ENCODE data around the gene STX10.

Gene STX10

DNA sequence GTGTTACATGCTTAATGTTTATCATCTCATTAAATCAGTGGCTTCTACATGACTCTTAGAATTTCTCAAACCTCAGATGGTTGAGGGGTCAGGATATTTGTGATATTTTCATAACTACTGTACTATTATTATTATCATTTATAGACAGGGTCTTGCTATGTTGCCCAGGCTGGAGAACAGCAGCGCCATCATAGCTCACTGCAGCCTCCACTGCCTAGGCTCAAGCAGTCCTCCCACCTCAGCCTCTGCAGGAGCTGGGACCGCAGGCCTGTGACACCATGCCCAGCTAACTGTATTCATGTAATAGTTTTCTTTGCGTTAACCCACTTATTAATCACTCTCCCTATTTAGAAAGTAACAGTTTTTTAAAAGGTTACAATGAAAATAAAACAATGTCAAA is 9.5 kb upstream of the STX10 start:
- Histone ChIP-seq H3K4me1 (ENCODE audit: control extremely low read depth in 1 of 4, control insufficient read depth in 4 of 4, insufficient read depth in 4 of 4, low read length in 3 of 4) (peaks cover 6 to 70% (median 54%) of the 10 kb centered on the region in 4 experiments), H3K36me3 (ENCODE audit: control insufficient read depth in 4 of 4, insufficient read depth in 4 of 4, low read length in 3 of 4) (no peaks in the 10 kb centered on the region), H3K27ac (ENCODE audit: insufficient read depth in 1 of 2, low read depth in 1 of 2, low read length in 2 of 2, poor library complexity in 1 of 2, severe bottlenecking in 2 of 2) (no peak overlapping the region), H3K9me3 (ENCODE audit: control extremely low read depth in 1 of 5, control insufficient read depth in 4 of 5, insufficient read depth in 2 of 5, low read depth in 1 of 5, low read length in 4 of 5) (no peaks in the 10 kb centered on the region), H3K4me3 (ENCODE audit: control insufficient read depth in 1 of 7, extremely low read depth in 1 of 7, insufficient read depth in 4 of 7, low read depth in 2 of 7, low read length in 6 of 7) (no peak overlapping the region), H3K27me3 (replicated peaks in 2 of 5; ENCODE audit: control insufficient read depth in 4 of 5, insufficient read depth in 5 of 5, low read length in 4 of 5) (no peaks in the 10 kb centered on the region)
- 86% methylated on average over 1 of the region's 3 CpGs for WGBS (ENCODE audit: insufficient coverage)
- POLR2A ChIA-PET, result no interaction called here
- CTCF ChIA-PET, result no interaction called here
- no peak for DNase-seq

DNA sequence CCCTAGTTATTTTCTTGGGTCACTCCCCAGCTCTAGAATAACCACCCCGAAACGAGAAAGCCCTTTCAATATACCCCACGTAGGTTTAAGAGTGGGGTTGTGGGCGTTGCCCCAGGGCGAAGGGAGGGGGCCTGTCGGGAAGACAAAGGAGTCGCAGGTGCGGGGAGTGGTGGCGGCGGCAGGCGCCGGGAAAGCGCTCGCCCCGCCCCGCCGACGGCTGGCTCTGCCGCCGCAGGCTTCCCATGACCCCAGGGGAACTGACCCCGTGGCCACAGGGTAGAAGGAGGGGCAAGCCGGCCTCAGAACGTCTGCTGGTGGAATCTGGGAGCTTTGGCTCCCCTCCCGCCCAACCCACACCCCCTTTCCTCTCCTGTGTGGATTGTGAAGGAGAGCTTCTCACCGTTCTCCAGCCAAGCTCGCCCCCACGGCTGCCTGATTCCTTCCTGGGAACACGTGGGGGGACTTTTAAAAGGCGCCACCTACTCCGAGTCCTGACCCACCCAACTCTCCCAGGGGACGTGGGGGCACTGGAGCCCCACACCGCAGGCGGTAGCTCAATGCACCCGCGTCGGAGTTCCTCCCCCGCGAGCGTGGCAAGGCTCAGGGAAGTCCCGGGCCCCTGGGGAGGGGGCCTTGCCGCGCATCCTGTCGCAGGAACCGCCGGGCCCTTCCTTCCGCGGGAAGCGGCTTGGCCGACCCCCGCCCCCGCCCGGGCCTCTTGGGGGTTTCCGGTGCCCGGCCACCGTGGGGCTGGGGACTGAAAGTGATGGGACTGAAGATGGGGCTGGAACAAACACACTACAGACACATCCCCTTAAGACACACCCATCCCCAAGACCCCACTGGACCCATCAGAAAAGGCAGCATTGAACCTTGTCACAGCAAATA is 5.5 kb upstream of the STX10 start:
- 0% methylated on average over 35 of the region's 55 CpGs for WGBS (ENCODE audit: insufficient coverage)
- DNase-seq, result peak; percentile 70 to 92 (median 89)
- Histone ChIP-seq H3K27me3 (replicated peaks in 2 of 5; ENCODE audit: control insufficient read depth in 4 of 5, insufficient read depth in 5 of 5, low read length in 4 of 5) (no peaks in the 10 kb centered on the region), H3K36me3 (ENCODE audit: control insufficient read depth in 4 of 4, insufficient read depth in 4 of 4, low read length in 3 of 4) (peaks cover 0 to 10% (median 3%) of the 10 kb centered on the region in 4 experiments), H3K9me3 (ENCODE audit: control extremely low read depth in 1 of 5, control insufficient read depth in 4 of 5, insufficient read depth in 2 of 5, low read depth in 1 of 5, low read length in 4 of 5) (no peaks in the 10 kb centered on the region), H3K4me3 (ENCODE audit: control insufficient read depth in 1 of 7, extremely low read depth in 1 of 7, insufficient read depth in 4 of 7, low read depth in 2 of 7, low read length in 6 of 7) (peak overlapping the region; percentile 81 to 99 (median 98)), H3K4me1 (ENCODE audit: control extremely low read depth in 1 of 4, control insufficient read depth in 4 of 4, insufficient read depth in 4 of 4, low read length in 3 of 4) (peaks cover 3 to 57% (median 36%) of the 10 kb centered on the region in 4 experiments), H3K27ac (ENCODE audit: insufficient read depth in 1 of 2, low read depth in 1 of 2, low read length in 2 of 2, poor library complexity in 1 of 2, severe bottlenecking in 2 of 2) (peak overlapping the region; percentile 54 to 96)
- POLR2A ChIA-PET, result interaction anchor here (0.6 to 9.1 kb wide), 13 partner anchors 10 to 1387 kb away, joined by 3 to 156 read pairs (median 4); partner anchors contain the start of genes LYL1 and NACC1
- CTCF ChIA-PET, result interaction anchor here (0.8 to 3.8 kb wide), 16 partner anchors 10 to 107 kb away, joined by 3 to 32 read pairs (median 4); partner anchors contain the start of gene NACC1

GRCh38 chr19:13154911-13155471 is 4.8 kb upstream of the STX10 start:
- 2% methylated on average over 23 of the region's 24 CpGs for WGBS (ENCODE audit: insufficient coverage)
- no peaks in the 10 kb centered on the region for H3K9me3 ChIP-seq (ENCODE audit: control extremely low read depth in 1 of 5, control insufficient read depth in 4 of 5, insufficient read depth in 2 of 5, low read depth in 1 of 5, low read length in 4 of 5)
- H3K36me3 ChIP-seq (ENCODE audit: control insufficient read depth in 4 of 4, insufficient read depth in 4 of 4, low read length in 3 of 4), result peaks cover 0 to 10% (median 3%) of the 10 kb centered on the region in 4 experiments
- H3K27me3 ChIP-seq (replicated peaks in 2 of 5; ENCODE audit: control insufficient read depth in 4 of 5, insufficient read depth in 5 of 5, low read length in 4 of 5), result no peaks in the 10 kb centered on the region
- H3K4me1 ChIP-seq (ENCODE audit: control extremely low read depth in 1 of 4, control insufficient read depth in 4 of 4, insufficient read depth in 4 of 4, low read length in 3 of 4), result peaks cover 3 to 58% (median 35%) of the 10 kb centered on the region in 4 experiments
- DNase-seq, result peak; percentile 78 to 94 (median 90)
- POLR2A ChIA-PET, result interaction anchor here (0.6 to 9.1 kb wide), 12 partner anchors 10 to 1388 kb away, joined by 3 to 156 read pairs (median 4); partner anchors contain the start of genes LYL1 and NACC1
- CTCF ChIA-PET, result interaction anchor here (0.8 to 3.8 kb wide), 14 partner anchors 11 to 108 kb away, joined by 3 to 32 read pairs (median 4); partner anchors contain the start of gene NACC1
- peak overlapping the region; percentile 54 to 96 for H3K27ac ChIP-seq (ENCODE audit: insufficient read depth in 1 of 2, low read depth in 1 of 2, low read length in 2 of 2, poor library complexity in 1 of 2, severe bottlenecking in 2 of 2)
- peak overlapping the region; percentile 81 to 99 (median 98) for H3K4me3 ChIP-seq (ENCODE audit: control insufficient read depth in 1 of 7, extremely low read depth in 1 of 7, insufficient read depth in 4 of 7, low read depth in 2 of 7, low read length in 6 of 7)

GRCh38 chr19:13154241-13154778 is 4.1 kb upstream of the STX10 start:
- WGBS (ENCODE audit: insufficient coverage), result 0% methylated on average over 7 of the region's 21 CpGs
- peak; percentile 28 to 58 (median 37) for DNase-seq
- H3K27me3 ChIP-seq (replicated peaks in 2 of 5; ENCODE audit: control insufficient read depth in 4 of 5, insufficient read depth in 5 of 5, low read length in 4 of 5), result no peaks in the 10 kb centered on the region
- POLR2A ChIA-PET, result interaction anchor here (0.9 to 9.1 kb wide), 8 partner anchors 11 to 365 kb away, joined by 3 to 156 read pairs (median 6); partner anchors contain the start of gene LYL1
- peaks cover 3 to 62% (median 40%) of the 10 kb centered on the region in 4 experiments for H3K4me1 ChIP-seq (ENCODE audit: control extremely low read depth in 1 of 4, control insufficient read depth in 4 of 4, insufficient read depth in 4 of 4, low read length in 3 of 4)
- CTCF ChIA-PET, result interaction anchor here (1.2 to 3.8 kb wide), 6 partner anchors 11 to 48 kb away, joined by 3 to 32 read pairs (median 6); partner anchors contain the start of gene NACC1
- peaks cover 0 to 10% (median 3%) of the 10 kb centered on the region in 4 experiments for H3K36me3 ChIP-seq (ENCODE audit: control insufficient read depth in 4 of 4, insufficient read depth in 4 of 4, low read length in 3 of 4)
- H3K4me3 ChIP-seq (ENCODE audit: control insufficient read depth in 1 of 7, extremely low read depth in 1 of 7, insufficient read depth in 4 of 7, low read depth in 2 of 7, low read length in 6 of 7), result peak overlapping the region; percentile 81 to 99 (median 98)
- H3K27ac ChIP-seq (ENCODE audit: insufficient read depth in 1 of 2, low read depth in 1 of 2, low read length in 2 of 2, poor library complexity in 1 of 2, severe bottlenecking in 2 of 2), result peak overlapping the region; percentile 72 to 96
- no peaks in the 10 kb centered on the region for H3K9me3 ChIP-seq (ENCODE audit: control extremely low read depth in 1 of 5, control insufficient read depth in 4 of 5, insufficient read depth in 2 of 5, low read depth in 1 of 5, low read length in 4 of 5)

- Histone ChIP-seq H3K36me3 (ENCODE audit: control insufficient read depth in 4 of 4, insufficient read depth in 4 of 4, low read length in 3 of 4) (peaks cover 0 to 10% (median 3%) of the 10 kb centered on the region in 4 experiments), H3K4me3 (ENCODE audit: control insufficient read depth in 1 of 7, extremely low read depth in 1 of 7, insufficient read depth in 4 of 7, low read depth in 2 of 7, low read length in 6 of 7) (peak overlapping the region; percentile 81 to 99 (median 98)), H3K9me3 (ENCODE audit: control extremely low read depth in 1 of 5, control insufficient read depth in 4 of 5, insufficient read depth in 2 of 5, low read depth in 1 of 5, low read length in 4 of 5) (no peaks in the 10 kb centered on the region), H3K27me3 (replicated peaks in 2 of 5; ENCODE audit: control insufficient read depth in 4 of 5, insufficient read depth in 5 of 5, low read length in 4 of 5) (no peaks in the 10 kb centered on the region), H3K27ac (ENCODE audit: insufficient read depth in 1 of 2, low read depth in 1 of 2, low read length in 2 of 2, poor library complexity in 1 of 2, severe bottlenecking in 2 of 2) (peak overlapping the region; percentile 72 to 96), H3K4me1 (ENCODE audit: control extremely low read depth in 1 of 4, control insufficient read depth in 4 of 4, insufficient read depth in 4 of 4, low read length in 3 of 4) (peaks cover 3 to 68% (median 46%) of the 10 kb centered on the region in 4 experiments)
- ChIA-PET CTCF (interaction anchor here (0.6 to 2.0 kb wide), 2 partner anchors 10 to 684 kb away, joined by 3 to 10 read pairs; no protein-coding TSS in a partner anchor), POLR2A (interaction anchor here (1.3 to 9.1 kb wide), 7 partner anchors 10 to 57 kb away, joined by 3 to 156 read pairs (median 24); partner anchors contain the start of genes LYL1 and NACC1)
- no peak for DNase-seq
- WGBS (ENCODE audit: insufficient coverage), result 0% methylated on average over 37 of the region's 69 CpGs
Observed at GRCh38 chr19:13153569-13154240, 3.5 kb upstream of the STX10 start.

GRCh38 chr19:13152974-13153568 is 2.9 kb upstream of the STX10 start:
- Histone ChIP-seq H3K4me3 (ENCODE audit: control insufficient read depth in 1 of 7, extremely low read depth in 1 of 7, insufficient read depth in 4 of 7, low read depth in 2 of 7, low read length in 6 of 7) (peak overlapping the region; percentile 81 to 99 (median 98)), H3K27ac (ENCODE audit: insufficient read depth in 1 of 2, low read depth in 1 of 2, low read length in 2 of 2, poor library complexity in 1 of 2, severe bottlenecking in 2 of 2) (peak overlapping the region; percentile 72 to 96), H3K9me3 (ENCODE audit: control extremely low read depth in 1 of 5, control insufficient read depth in 4 of 5, insufficient read depth in 2 of 5, low read depth in 1 of 5, low read length in 4 of 5) (no peaks in the 10 kb centered on the region), H3K27me3 (replicated peaks in 2 of 5; ENCODE audit: control insufficient read depth in 4 of 5, insufficient read depth in 5 of 5, low read length in 4 of 5) (no peaks in the 10 kb centered on the region), H3K36me3 (ENCODE audit: control insufficient read depth in 4 of 4, insufficient read depth in 4 of 4, low read length in 3 of 4) (peaks cover 0 to 10% (median 3%) of the 10 kb centered on the region in 4 experiments), H3K4me1 (ENCODE audit: control extremely low read depth in 1 of 4, control insufficient read depth in 4 of 4, insufficient read depth in 4 of 4, low read length in 3 of 4) (peaks cover 3 to 68% (median 49%) of the 10 kb centered on the region in 4 experiments)
- DNase-seq, result peak; percentile 92 to 96 (median 94)
- ChIA-PET POLR2A (interaction anchor here (0.6 to 9.1 kb wide), 7 partner anchors 10 to 209 kb away, joined by 3 to 156 read pairs (median 6); partner anchors contain the start of genes LYL1 and NACC1), CTCF (interaction anchor here (0.6 to 2.0 kb wide), 9 partner anchors 11 to 684 kb away, joined by 3 to 10 read pairs (median 4); partner anchors contain the start of gene NACC1)
- WGBS (ENCODE audit: insufficient coverage), result under 1% methylated on average over 44 of the region's 59 CpGs
